Muscle layer of duodenum (tissue), 2 donors: ENCODE measurements around the gene HLA-C.
A peak's percentile ranks its signal among the peaks of the same experiment; 100 is the strongest.
"Not testable (repeated sequence)": the region's sequence is repeated elsewhere in the genome, so short reads cannot be mapped to it uniquely, and the experiment has no call there.

Experiments
- H3K27ac ChIP-seq: one replicate; pipeline ENCODE4 v1.7.0; 2013; ENCODE audit warnings: mild to moderate bottlenecking, low read length
- H3K27me3 ChIP-seq: one replicate; pipeline ENCODE4 v1.7.0; 2013; ENCODE audit warnings: low read depth, mild to moderate bottlenecking, control low read depth, low read length
- H3K36me3 ChIP-seq, 2 donors: one replicate each; pipeline ENCODE4 v1.7.0; 2013; ENCODE audit warnings: low read length in 2 of 2, control low read depth in 1 of 2, mild to moderate bottlenecking in 1 of 2; ENCODE audit not compliant: insufficient read depth in 2 of 2, control insufficient read depth in 1 of 2
- H3K4me1 ChIP-seq, 2 donors: one replicate each; pipeline ENCODE4 v1.7.0; 2013; ENCODE audit warnings: low read length in 2 of 2, mild to moderate bottlenecking in 2 of 2, control low read depth in 1 of 2, moderate library complexity in 1 of 2; ENCODE audit not compliant: insufficient read depth in 2 of 2, control insufficient read depth in 1 of 2
- H3K4me3 ChIP-seq, 2 donors: one replicate each; pipeline ENCODE4 v1.7.0; 2013; ENCODE audit warnings: low read length in 2 of 2, low read depth in 1 of 2, mild to moderate bottlenecking in 1 of 2
- H3K9me3 ChIP-seq, 2 donors: one replicate each; pipeline ENCODE4 v1.7.0; 2013; ENCODE audit warnings: low read length in 2 of 2, control low read depth in 1 of 2, mild to moderate bottlenecking in 1 of 2; ENCODE audit not compliant: control insufficient read depth in 1 of 2
- donor health status: healthy.

HLA-C gene

DNA sequence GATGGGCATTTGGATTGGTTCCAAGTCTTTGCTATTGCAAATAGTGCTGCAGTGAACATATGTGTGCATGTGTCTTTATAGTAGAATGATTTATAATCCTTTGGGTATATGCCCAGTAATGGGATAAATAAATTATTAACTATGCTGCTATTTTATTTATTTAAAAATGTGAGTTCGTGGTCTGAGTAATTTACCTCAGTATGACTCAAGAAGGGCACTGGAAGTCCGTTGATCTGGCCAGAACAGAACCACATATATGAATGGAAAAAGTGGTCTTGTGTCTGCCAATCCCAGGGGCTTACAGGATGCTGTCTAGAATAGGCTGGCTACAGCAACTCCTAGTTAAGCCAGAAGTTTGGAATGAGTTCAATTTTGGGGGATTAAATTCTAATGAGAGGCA is 27.6 kb upstream of the HLA-C start:
- Histone ChIP-seq H3K27ac (no peak overlapping the region), H3K27me3 (no peaks in the 10 kb centered on the region)

DNA sequence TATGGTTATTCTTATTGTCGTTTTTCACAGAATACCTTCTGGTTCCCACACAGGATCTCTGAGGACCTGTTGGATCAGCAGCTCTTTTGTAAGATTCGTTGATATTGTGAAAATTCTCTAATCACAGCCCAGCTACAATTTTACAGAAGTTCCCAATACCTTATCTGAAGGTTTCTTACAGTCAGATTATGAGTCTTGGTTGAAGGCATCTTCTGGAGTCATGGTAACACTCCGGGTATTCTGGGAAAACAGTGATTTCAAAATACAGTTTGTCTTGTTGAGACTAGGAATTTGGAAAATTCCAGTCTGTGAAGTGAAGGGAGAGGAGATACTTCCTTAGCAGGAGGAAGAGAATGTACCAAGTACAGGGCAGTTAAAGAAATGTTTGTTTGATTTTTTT is 22.2 kb upstream of the HLA-C start:
- Histone ChIP-seq H3K36me3 (no peaks in the 10 kb centered on the region), H3K4me3 (no peak overlapping the region), H3K27me3 (no peaks in the 10 kb centered on the region), H3K4me1 (no peaks in the 10 kb centered on the region), H3K9me3 (no peaks in the 10 kb centered on the region), H3K27ac (no peak overlapping the region)

More for the DNA sequence above, 27.6 kb upstream of the HLA-C start:
- no peaks in the 10 kb centered on the region for H3K4me1 ChIP-seq
- no peaks in the 10 kb centered on the region for H3K9me3 ChIP-seq
- H3K36me3 ChIP-seq, result no peaks in the 10 kb centered on the region
- no peak overlapping the region for H3K4me3 ChIP-seq

DNA sequence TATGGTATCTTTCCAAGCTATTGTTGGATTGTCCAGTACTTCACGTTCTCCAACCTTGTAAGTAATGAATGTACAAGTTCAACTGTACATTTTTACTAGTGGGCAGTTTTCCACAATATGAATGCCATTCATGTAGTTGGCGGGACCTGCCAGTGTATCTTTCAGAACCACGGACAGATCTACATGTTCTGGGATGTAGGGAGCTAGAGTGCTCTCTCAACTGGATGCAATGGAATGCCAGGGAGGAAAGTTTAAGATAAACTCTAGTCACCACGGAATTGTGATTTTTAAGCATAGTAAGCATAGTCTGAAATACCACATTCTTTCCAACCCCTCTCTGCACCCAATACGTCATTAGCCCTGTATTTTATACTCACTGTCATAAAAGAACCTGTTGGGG is 21.5 kb upstream of the HLA-C start:
- Histone ChIP-seq H3K4me1 (no peaks in the 10 kb centered on the region), H3K9me3 (no peaks in the 10 kb centered on the region), H3K4me3 (no peak overlapping the region), H3K27ac (no peak overlapping the region), H3K27me3 (no peaks in the 10 kb centered on the region), H3K36me3 (no peaks in the 10 kb centered on the region)

DNA sequence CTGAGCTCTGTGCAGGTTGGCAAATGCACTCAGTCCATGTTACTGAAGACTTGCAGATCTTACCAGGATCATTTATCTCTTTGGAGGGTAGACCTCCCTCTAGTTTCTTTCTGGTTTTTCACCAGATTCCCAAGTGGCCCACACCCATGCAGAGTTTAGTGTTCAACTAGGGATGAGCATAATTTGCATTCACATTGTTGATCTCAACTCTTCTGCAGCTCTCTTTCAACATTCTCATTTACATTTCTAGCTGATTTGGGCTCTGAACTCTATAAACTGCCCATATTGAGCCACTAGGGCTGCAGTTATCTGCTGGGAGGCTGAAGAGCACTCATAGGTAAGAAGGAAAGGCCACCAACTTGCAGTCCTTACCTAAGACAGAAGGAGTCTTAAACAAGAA is 17.9 kb upstream of the HLA-C start:
- Histone ChIP-seq H3K27ac (no peak overlapping the region), H3K4me3 (no peak overlapping the region)

DNA sequence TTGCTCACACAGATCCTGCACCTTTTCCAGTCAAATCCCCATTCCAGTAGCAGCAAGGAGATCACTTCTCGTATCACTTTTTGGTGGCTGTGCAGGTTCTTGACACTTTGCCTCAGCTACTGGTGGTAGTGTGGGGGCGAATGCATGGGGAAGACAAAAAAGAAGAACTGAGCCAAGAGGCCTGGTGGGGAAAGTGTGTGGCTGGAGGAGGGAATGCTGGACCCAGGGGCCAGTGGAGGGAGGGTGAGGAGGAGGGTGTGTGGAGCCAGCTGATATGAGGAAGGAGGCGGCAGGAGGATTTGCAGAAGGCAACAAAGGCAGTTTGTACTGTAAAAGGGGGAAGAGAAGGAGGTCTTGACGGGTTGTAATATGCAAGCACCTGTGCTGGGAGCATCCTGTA is 15.7 kb upstream of the HLA-C start:
- no peaks in the 10 kb centered on the region for H3K27me3 ChIP-seq
- no peaks in the 10 kb centered on the region for H3K4me1 ChIP-seq
- no peak overlapping the region for H3K27ac ChIP-seq
- H3K36me3 ChIP-seq, result no peaks in the 10 kb centered on the region
- H3K4me3 ChIP-seq, result no peak overlapping the region
- H3K9me3 ChIP-seq, result no peaks in the 10 kb centered on the region

More for the DNA sequence above, 17.9 kb upstream of the HLA-C start:
- H3K36me3 ChIP-seq, result no peaks in the 10 kb centered on the region
- H3K4me1 ChIP-seq, result no peaks in the 10 kb centered on the region
- no peaks in the 10 kb centered on the region for H3K27me3 ChIP-seq
- H3K9me3 ChIP-seq, result no peaks in the 10 kb centered on the region

DNA sequence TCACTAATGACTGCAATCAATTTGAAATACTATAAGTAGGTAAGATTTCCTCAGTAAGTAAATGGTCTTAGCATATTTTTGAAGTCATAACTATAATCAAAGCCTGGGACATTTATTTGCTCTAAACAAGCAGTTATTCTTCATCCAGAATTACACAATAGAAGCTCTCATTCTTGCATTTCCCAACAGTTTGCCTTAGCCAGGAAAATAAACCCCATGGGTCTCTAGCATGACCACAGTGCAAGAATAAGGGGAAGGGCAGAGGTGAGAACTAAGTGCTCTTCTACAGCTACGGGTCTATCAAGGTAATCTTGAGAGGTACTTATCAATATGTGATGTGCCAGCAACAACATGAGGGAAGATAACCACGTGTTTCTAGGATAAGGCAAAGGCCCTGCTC is 14.1 kb upstream of the HLA-C start:
- no peaks in the 10 kb centered on the region for H3K36me3 ChIP-seq
- H3K4me3 ChIP-seq, result no peak overlapping the region
- H3K27ac ChIP-seq, result no peak overlapping the region
- H3K4me1 ChIP-seq, result no peaks in the 10 kb centered on the region
- H3K27me3 ChIP-seq, result no peaks in the 10 kb centered on the region
- no peaks in the 10 kb centered on the region for H3K9me3 ChIP-seq

DNA sequence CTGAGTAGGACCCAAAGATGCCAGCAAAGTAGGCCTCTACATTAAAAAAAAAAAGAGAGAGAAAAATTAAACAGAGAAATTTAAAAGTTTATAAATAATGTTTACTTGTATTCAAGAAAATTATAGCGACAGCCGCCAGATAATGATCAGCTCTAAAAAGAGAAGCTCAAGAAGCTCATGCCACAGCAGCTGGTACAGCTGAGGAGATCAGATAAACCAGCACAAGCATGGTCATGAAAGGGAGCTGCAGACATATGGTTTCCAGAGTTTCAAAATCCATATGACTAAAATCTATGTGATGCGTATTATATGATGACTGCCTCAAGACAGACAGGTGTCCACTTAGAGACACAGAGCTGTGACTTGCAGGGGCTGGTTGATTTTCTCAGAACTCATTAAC is 13.6 kb upstream of the HLA-C start:
- Histone ChIP-seq H3K36me3 (no peaks in the 10 kb centered on the region), H3K27me3 (no peaks in the 10 kb centered on the region), H3K4me1 (no peaks in the 10 kb centered on the region), H3K9me3 (no peaks in the 10 kb centered on the region), H3K27ac (no peak overlapping the region), H3K4me3 (no peak overlapping the region)

- not testable (repeated sequence) for H3K4me1 ChIP-seq, H3K9me3 ChIP-seq, H3K27ac ChIP-seq, H3K27me3 ChIP-seq, H3K4me3 ChIP-seq, H3K36me3 ChIP-seq
Measured at GRCh38 chr6:31279647-31280046, 7.8 kb upstream of the HLA-C start.

GRCh38 chr6:31272836-31273626 is 1.1 kb upstream of the HLA-C start:
- H3K36me3 ChIP-seq, result peaks cover 0 to 25% of the 10 kb centered on the region in 2 donors
- H3K4me1 ChIP-seq, result peaks cover 0 to 28% of the 10 kb centered on the region in 2 donors
- no peaks in the 10 kb centered on the region for H3K27me3 ChIP-seq
- H3K9me3 ChIP-seq, result no peaks in the 10 kb centered on the region
- H3K4me3 ChIP-seq, result peak overlapping the region; percentile 70 to 73
- peak overlapping the region; percentile 97 for H3K27ac ChIP-seq

DNA sequence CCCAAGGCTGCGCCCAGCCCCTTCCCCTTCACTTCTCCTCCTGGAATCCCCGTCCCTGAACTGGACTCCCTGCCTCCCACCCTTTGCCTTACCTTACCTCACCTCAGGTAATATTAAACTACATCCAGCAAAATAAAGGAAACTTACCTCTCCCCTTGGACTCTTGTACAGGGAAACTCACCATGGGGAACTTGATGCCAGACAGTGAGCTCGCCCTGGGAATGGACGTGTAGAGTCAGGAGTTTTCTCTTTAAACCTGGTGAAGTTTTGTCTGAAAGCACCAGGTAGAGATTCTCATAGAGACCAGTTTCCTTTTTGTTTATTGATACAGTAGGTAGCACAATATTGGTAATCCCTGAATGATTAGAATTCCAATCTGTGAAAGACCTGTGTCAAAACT is 544 bp upstream of the HLA-C start:
- Histone ChIP-seq H3K27me3 (no peaks in the 10 kb centered on the region), H3K9me3 (no peaks in the 10 kb centered on the region), H3K4me1 (peaks cover 0 to 28% of the 10 kb centered on the region in 2 donors), H3K27ac (peak overlapping the region; percentile 97), H3K4me3 (peak overlapping the region; percentile 70 to 73), H3K36me3 (peaks cover 0 to 25% of the 10 kb centered on the region in 2 donors)

GRCh38 chr6:31270788-31271640 is 878 bp downstream of the HLA-C start:
- peaks cover 0 to 28% of the 10 kb centered on the region in 2 donors for H3K4me1 ChIP-seq
- H3K27ac ChIP-seq, result peak overlapping the region; percentile 45
- H3K27me3 ChIP-seq, result no peaks in the 10 kb centered on the region
- H3K36me3 ChIP-seq, result peaks cover 0 to 25% of the 10 kb centered on the region in 2 donors
- H3K4me3 ChIP-seq, result peak overlapping the region; percentile 70 to 73
- H3K9me3 ChIP-seq, result no peaks in the 10 kb centered on the region
